Prostate gland (tissue), 2 donors: ENCODE results near the gene MYD88.

ENCODE experiments used
- CTCF ChIP-seq, 4 experiments: fragments of 200-600 bp in 2 of 4; fragments of 450-650 bp in 2 of 4; sonication (generic) in 2 of 4; IDR thresholded peaks; 1 replicate in 3 of 4; 2 replicates in 1 of 4; pipeline ENCODE4 v1.5.1; 2016 to 2019; ENCODE audit warnings: antibody characterized with exemption in 4 of 4, mild to moderate bottlenecking in 2 of 4, moderate library complexity in 2 of 4
- POLR2AphosphoS5 ChIP-seq: sonication (generic); formaldehyde crosslinking; IDR thresholded peaks from one replicate; pipeline ENCODE4 v1.6.1; 2017; ENCODE audit warnings: antibody characterized with exemption

GRCh38 chr3:38169027-38169317, 30.5 kb downstream of the MYD88 start:
- no peak for TF ChIP-seq POLR2AphosphoS5
- TF ChIP-seq CTCF (IDR thresholded peaks at IDR 0.05): no peak
